GM23338 (cell line): ENCODE measurements around the gene CMBL.
A peak's percentile ranks its signal among the peaks of the same experiment; 100 is the strongest.

ENCODE experiments used
- EZH2 ChIP-seq: fragments of 200-600 bp; sonication (generic); IDR thresholded peaks from one replicate; pipeline ENCODE4 v1.8.0; 2017; ENCODE audit warnings: antibody characterized with exemption, mild to moderate bottlenecking, low read depth; ENCODE audit not compliant: unreplicated experiment
- EZH2phosphoT487 ChIP-seq: fragments of 200-600 bp; sonication (generic); IDR thresholded peaks from one replicate; pipeline ENCODE4 v1.8.1; 2018; ENCODE audit warnings: antibody characterized with exemption; ENCODE audit not compliant: unreplicated experiment
- JUNB ChIP-seq: IDR thresholded peaks from one replicate; pipeline ENCODE4 v1.6.1; 2016; ENCODE audit warnings: antibody characterized with exemption; ENCODE audit not compliant: unreplicated experiment
- POLR2AphosphoS5 ChIP-seq: IDR thresholded peaks from 2 replicates; pipeline ENCODE4 v1.6.1; 2016; ENCODE audit warnings: antibody characterized with exemption, low read depth
- TF ChIP-seq, protein P1 (sequence below), 2 experiments: fragments of 200-600 bp in 1 of 2; sonication (generic) in 1 of 2; conservative IDR thresholded peaks; 2 replicates each; pipeline versions ENCODE4 v1.5.1 to v1.6.1; 2016 to 2017; ENCODE audit warnings: antibody characterized with exemption in 2 of 2, low read depth in 2 of 2, mild to moderate bottlenecking in 2 of 2, moderate library complexity in 1 of 2
- TF ChIP-seq, protein P2 (sequence below): fragments of 250-450 bp; sonication (Bioruptor Pico); IDR thresholded peaks from 2 replicates; pipeline ENCODE4 v1.5.0; 2020; ENCODE audit warnings: mild to moderate bottlenecking, moderate library complexity
- TF ChIP-seq, protein P3 (sequence below): IDR thresholded peaks from 2 replicates; pipeline ENCODE4 v1.6.1; 2016; ENCODE audit warnings: antibody characterized with exemption

DNA sequence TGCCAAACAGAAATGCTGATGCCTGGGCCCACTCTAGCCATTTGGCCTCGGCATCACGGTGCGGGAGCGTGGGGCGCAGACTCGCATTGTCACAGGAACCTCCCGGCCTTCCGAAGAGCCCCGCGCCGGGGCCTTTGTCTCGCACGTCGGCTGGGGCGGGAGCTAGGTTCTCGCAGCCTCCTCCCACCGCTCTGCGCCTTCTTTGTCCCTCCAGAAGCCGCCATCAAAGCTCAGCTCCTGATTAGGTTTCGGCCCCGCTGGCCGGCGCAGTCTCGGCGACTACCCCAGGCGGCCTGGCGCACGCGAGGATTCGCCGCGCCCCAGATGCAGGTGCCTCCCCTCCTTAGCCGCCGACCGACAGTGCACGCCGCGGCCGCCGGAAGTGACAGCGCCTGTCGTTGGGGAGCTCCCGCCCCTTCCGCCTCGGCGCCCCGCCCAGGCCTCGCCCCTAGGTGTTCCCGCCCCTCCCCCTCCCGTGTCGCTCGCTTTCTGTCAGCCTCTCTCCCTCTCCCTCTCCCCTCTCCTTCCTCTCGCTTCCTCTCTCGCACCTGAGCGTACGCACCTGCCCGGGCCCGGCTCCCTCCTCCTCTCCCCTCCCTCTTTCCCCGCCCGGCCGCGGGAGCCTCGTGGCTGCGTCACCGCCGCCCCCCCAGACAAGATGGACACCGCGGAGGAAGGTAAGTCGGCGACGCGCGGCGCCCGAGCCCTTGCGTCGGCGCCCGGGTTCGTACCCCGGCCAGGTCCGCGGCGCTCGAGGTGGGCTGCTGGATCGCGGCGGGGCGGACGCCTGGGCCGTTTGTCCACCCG, 45.7 kb upstream of the CMBL start, which contains the start of gene MARCHF6:
- TF ChIP-seq, protein P1, sequence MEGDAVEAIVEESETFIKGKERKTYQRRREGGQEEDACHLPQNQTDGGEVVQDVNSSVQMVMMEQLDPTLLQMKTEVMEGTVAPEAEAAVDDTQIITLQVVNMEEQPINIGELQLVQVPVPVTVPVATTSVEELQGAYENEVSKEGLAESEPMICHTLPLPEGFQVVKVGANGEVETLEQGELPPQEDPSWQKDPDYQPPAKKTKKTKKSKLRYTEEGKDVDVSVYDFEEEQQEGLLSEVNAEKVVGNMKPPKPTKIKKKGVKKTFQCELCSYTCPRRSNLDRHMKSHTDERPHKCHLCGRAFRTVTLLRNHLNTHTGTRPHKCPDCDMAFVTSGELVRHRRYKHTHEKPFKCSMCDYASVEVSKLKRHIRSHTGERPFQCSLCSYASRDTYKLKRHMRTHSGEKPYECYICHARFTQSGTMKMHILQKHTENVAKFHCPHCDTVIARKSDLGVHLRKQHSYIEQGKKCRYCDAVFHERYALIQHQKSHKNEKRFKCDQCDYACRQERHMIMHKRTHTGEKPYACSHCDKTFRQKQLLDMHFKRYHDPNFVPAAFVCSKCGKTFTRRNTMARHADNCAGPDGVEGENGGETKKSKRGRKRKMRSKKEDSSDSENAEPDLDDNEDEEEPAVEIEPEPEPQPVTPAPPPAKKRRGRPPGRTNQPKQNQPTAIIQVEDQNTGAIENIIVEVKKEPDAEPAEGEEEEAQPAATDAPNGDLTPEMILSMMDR (conservative IDR thresholded peaks at IDR 0.05; ENCODE audit: low read depth in 2 of 2) = no peak
- no peak for TF ChIP-seq JUNB
- TF ChIP-seq POLR2AphosphoS5 = peak; percentile 99
- TF ChIP-seq, protein P2, sequence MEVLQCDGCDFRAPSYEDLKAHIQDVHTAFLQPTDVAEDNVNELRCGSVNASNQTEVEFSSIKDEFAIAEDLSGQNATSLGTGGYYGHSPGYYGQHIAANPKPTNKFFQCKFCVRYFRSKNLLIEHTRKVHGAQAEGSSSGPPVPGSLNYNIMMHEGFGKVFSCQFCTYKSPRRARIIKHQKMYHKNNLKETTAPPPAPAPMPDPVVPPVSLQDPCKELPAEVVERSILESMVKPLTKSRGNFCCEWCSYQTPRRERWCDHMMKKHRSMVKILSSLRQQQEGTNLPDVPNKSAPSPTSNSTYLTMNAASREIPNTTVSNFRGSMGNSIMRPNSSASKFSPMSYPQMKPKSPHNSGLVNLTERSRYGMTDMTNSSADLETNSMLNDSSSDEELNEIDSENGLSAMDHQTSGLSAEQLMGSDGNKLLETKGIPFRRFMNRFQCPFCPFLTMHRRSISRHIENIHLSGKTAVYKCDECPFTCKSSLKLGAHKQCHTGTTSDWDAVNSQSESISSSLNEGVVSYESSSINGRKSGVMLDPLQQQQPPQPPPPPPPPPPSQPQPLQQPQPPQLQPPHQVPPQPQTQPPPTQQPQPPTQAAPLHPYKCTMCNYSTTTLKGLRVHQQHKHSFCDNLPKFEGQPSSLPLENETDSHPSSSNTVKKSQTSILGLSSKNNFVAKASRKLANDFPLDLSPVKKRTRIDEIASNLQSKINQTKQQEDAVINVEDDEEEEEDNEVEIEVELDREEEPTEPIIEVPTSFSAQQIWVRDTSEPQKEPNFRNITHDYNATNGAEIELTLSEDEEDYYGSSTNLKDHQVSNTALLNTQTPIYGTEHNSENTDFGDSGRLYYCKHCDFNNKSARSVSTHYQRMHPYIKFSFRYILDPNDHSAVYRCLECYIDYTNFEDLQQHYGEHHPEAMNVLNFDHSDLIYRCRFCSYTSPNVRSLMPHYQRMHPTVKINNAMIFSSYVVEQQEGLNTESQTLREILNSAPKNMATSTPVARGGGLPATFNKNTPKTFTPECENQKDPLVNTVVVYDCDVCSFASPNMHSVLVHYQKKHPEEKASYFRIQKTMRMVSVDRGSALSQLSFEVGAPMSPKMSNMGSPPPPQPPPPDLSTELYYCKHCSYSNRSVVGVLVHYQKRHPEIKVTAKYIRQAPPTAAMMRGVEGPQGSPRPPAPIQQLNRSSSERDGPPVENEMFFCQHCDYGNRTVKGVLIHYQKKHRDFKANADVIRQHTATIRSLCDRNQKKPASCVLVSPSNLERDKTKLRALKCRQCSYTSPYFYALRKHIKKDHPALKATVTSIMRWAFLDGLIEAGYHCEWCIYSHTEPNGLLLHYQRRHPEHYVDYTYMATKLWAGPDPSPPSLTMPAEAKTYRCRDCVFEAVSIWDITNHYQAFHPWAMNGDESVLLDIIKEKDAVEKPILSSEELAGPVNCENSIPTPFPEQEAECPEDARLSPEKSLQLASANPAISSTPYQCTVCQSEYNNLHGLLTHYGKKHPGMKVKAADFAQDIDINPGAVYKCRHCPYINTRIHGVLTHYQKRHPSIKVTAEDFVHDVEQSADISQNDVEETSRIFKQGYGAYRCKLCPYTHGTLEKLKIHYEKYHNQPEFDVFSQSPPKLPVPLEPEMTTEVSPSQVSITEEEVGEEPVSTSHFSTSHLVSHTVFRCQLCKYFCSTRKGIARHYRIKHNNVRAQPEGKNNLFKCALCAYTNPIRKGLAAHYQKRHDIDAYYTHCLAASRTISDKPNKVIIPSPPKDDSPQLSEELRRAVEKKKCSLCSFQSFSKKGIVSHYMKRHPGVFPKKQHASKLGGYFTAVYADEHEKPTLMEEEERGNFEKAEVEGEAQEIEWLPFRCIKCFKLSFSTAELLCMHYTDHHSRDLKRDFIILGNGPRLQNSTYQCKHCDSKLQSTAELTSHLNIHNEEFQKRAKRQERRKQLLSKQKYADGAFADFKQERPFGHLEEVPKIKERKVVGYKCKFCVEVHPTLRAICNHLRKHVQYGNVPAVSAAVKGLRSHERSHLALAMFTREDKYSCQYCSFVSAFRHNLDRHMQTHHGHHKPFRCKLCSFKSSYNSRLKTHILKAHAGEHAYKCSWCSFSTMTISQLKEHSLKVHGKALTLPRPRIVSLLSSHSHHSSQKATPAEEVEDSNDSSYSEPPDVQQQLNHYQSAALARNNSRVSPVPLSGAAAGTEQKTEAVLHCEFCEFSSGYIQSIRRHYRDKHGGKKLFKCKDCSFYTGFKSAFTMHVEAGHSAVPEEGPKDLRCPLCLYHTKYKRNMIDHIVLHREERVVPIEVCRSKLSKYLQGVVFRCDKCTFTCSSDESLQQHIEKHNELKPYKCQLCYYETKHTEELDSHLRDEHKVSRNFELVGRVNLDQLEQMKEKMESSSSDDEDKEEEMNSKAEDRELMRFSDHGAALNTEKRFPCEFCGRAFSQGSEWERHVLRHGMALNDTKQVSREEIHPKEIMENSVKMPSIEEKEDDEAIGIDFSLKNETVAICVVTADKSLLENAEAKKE (CRISPR knock-in tag) = no peak
- TF ChIP-seq EZH2 = no peak
- TF ChIP-seq, protein P3, sequence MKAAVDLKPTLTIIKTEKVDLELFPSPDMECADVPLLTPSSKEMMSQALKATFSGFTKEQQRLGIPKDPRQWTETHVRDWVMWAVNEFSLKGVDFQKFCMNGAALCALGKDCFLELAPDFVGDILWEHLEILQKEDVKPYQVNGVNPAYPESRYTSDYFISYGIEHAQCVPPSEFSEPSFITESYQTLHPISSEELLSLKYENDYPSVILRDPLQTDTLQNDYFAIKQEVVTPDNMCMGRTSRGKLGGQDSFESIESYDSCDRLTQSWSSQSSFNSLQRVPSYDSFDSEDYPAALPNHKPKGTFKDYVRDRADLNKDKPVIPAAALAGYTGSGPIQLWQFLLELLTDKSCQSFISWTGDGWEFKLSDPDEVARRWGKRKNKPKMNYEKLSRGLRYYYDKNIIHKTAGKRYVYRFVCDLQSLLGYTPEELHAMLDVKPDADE = peak; percentile 65; the same call in 1 of the 2 replicates
- TF ChIP-seq EZH2phosphoT487 = no peak
